GM23248 (cell line): ENCODE measurements around the gene BDNF. TPM values are rescaled to one million over a fixed set of nuclear protein-coding genes. Genes with fewer than 3 reads are reported as not detected.
A peak's percentile ranks its signal among the peaks of the same experiment; 100 is the strongest.

Experiments
- DNase-seq: peaks from one replicate; pipeline ENCODE4 v3.0.0-alpha.2; 2015
- H2AFZ ChIP-seq: fragments of 200-600 bp; sonication (generic); 2 replicates; pipeline ENCODE4 v1.6.1; 2016; ENCODE audit warnings: antibody characterized with exemption
- H3F3A ChIP-seq: fragments of 200-600 bp; sonication (generic); 2 replicates; pipeline ENCODE4 v1.6.1; 2016; ENCODE audit warnings: mild to moderate bottlenecking, antibody characterized with exemption, mixed run types; ENCODE audit not compliant: insufficient read depth
- H3K27ac ChIP-seq: fragments of 200-600 bp; sonication (generic); 2 replicates; pipeline ENCODE4 v1.5.1; 2016; ENCODE audit warnings: mild to moderate bottlenecking
- H3K27me3 ChIP-seq: fragments of 200-600 bp; sonication (generic); replicated peaks from 2 replicates; pipeline ENCODE4 v1.6.1; 2016; ENCODE audit warnings: mild to moderate bottlenecking; ENCODE audit not compliant: insufficient read depth
- H3K36me3 ChIP-seq: fragments of 200-600 bp; sonication (generic); 2 replicates; pipeline ENCODE4 v1.6.1; 2016; ENCODE audit warnings: low read depth, mild to moderate bottlenecking
- H3K4me1 ChIP-seq: fragments of 200-600 bp; sonication (generic); 2 replicates; pipeline ENCODE4 v1.6.1; 2016; ENCODE audit warnings: mild to moderate bottlenecking; ENCODE audit not compliant: insufficient read depth
- H3K4me2 ChIP-seq: fragments of 200-600 bp; sonication (generic); one replicate; pipeline ENCODE4 v1.6.1; 2016; ENCODE audit warnings: mild to moderate bottlenecking; ENCODE audit not compliant: unreplicated experiment
- H3K4me3 ChIP-seq: fragments of 200-600 bp; sonication (generic); 2 replicates; pipeline ENCODE4 v1.5.1; 2016; ENCODE audit warnings: mild to moderate bottlenecking
- H3K79me2 ChIP-seq: fragments of 200-600 bp; sonication (generic); 2 replicates; pipeline ENCODE4 v1.6.1; 2016; ENCODE audit warnings: mild to moderate bottlenecking; ENCODE audit not compliant: insufficient read depth
- H3K9ac ChIP-seq: fragments of 200-600 bp; sonication (generic); 2 replicates; pipeline ENCODE4 v1.6.1; 2016; ENCODE audit warnings: mild to moderate bottlenecking
- H3K9me2 ChIP-seq: fragments of 200-600 bp; sonication (generic); 2 replicates; pipeline ENCODE4 v1.6.1; 2016; ENCODE audit warnings: mixed run types, mild to moderate bottlenecking, moderate library complexity; ENCODE audit not compliant: insufficient read depth
- H3K9me3 ChIP-seq: fragments of 200-600 bp; sonication (generic); one replicate; pipeline ENCODE4 v1.6.1; 2017; ENCODE audit warnings: low read depth
- H4K20me1 ChIP-seq: fragments of 200-600 bp; sonication (generic); 2 replicates; pipeline ENCODE4 v1.6.0; 2016; ENCODE audit not compliant: insufficient read depth
- EZH2 ChIP-seq: fragments of 200-600 bp; sonication (generic); IDR thresholded peaks from 2 replicates; pipeline ENCODE4 v1.6.1; 2018; ENCODE audit warnings: antibody characterized with exemption, mild to moderate bottlenecking; ENCODE audit not compliant: insufficient read depth, poor library complexity, severe bottlenecking
- EZH2phosphoT487 ChIP-seq: fragments of 200-600 bp; sonication (generic); IDR thresholded peaks from 2 replicates; pipeline ENCODE4 v1.6.1; 2018; ENCODE audit warnings: antibody characterized with exemption, moderate library complexity, mild to moderate bottlenecking, low read depth; ENCODE audit not compliant: insufficient read depth
- WGBS, 2 experiments: methylation state at CpG; one replicate each; pipeline ENCODE4 v1.1.6; 2015 to 2017; ENCODE audit warnings: low lambda C conversion rate in 2 of 2, low coverage in 1 of 2; ENCODE audit errors: missing lambda C conversion rate in 2 of 2; 5-methylcytosine and 5-hydroxymethylcytosine counted together
- in situ Hi-C: fragments of 300-500 bp; cut with MboI; formaldehyde crosslinking; loops from 2 replicates; pipeline ENCODE4 v1.15.0; 2020
- polyA plus RNA-seq: library from polyadenylated mRNA; unstranded; fragments of >200 nt; fragmentation: Nextera tagmentation; extraction: Ambion mirVana; gene quantifications from 2 replicates; pipeline ENCODE4 v1.2.1, GENCODE V29; 2016
- total RNA-seq: library from RNA; depleted of rRNA; stranded (reverse); fragments of >200 nt; shearing (Covaris generic); gene quantifications from 2 replicates; pipeline ENCODE4 v1.2.3, GENCODE V29; 2014

The BDNF gene
- total and polyA plus RNA-seq, 2 experiments from 2014 or later = 58.1 to 63.6 TPM

DNA sequence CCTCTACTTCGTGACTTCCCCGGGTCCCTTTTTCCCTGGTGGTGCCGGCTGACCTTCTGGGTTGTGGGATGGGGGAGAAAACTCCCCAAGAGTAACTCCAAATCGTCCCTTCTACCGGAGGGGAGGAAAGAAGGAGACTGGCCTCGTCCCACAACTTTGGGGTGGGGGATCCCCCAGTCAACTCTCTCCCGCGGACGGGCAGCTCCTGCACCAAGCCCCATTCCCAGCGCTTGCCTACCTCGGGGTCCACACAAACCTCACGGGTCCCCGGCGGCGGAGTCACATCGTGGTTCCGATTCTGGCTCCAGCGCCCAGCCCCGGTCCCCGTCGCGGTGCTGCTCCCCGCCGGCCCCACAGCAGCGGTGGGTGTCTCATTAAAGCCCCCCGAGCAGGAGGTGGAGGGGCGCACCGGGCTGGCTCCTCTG, 317 bp downstream of the BDNF start:
- Histone ChIP-seq H3K4me1 (peaks cover 36% of the 10 kb centered on the region), H3K4me2 (peak overlapping the region; percentile 76), H3K27ac (peak overlapping the region; percentile 48), H3K9ac (peak overlapping the region; percentile 81), H3K9me2 (no peaks in the 10 kb centered on the region), H3K4me3 (peak overlapping the region; percentile 92), H3K9me3 (no peaks in the 10 kb centered on the region), H3K27me3 (no peaks in the 10 kb centered on the region), H3F3A (peaks cover 58% of the 10 kb centered on the region), H2AFZ (peak overlapping the region; percentile 66), H3K79me2 (peaks cover 59% of the 10 kb centered on the region), H3K36me3 (no peaks in the 10 kb centered on the region), H4K20me1 (no peaks in the 10 kb centered on the region)
- peak; percentile 44 for DNase-seq
- WGBS, 2 experiments = 0% methylated on average over 24 to 28 of the region's 28 CpGs
- TF ChIP-seq EZH2 = no peak
- TF ChIP-seq EZH2phosphoT487 = no peak
- in situ Hi-C loops = loop anchor here (10.0 to 25.0 kb wide), 5 partner anchors 412 to 1635 kb away; partner anchors contain the start of genes KIF18A and METTL15

GRCh38 chr11:27699242-27699925, 871 bp downstream of the BDNF start:
- TF ChIP-seq EZH2phosphoT487 (no peak), EZH2 (no peak)
- peak overlapping the region; percentile 92 for H3K4me3 ChIP-seq
- H3K9ac ChIP-seq = peak overlapping the region; percentile 81
- 1% methylated on average over 23 to 29 of the region's 30 CpGs for WGBS, 2 experiments
- no peaks in the 10 kb centered on the region for H3K36me3 ChIP-seq
- in situ Hi-C loops = loop anchor here (10.0 kb wide), 1 partner anchor 1635 kb away; no protein-coding TSS in a partner anchor
- no peaks in the 10 kb centered on the region for H3K27me3 ChIP-seq
- H2AFZ ChIP-seq = peak overlapping the region; percentile 66
- peaks cover 64% of the 10 kb centered on the region for H3K79me2 ChIP-seq
- H4K20me1 ChIP-seq = 0 out of 2 replicates have a peak, but pooled peaks cover 3% of the 10 kb centered on the region
- DNase-seq = peak; percentile 61
- H3K4me1 ChIP-seq = peaks cover 42% of the 10 kb centered on the region
- no peaks in the 10 kb centered on the region for H3K9me2 ChIP-seq
- peak overlapping the region; percentile 48 for H3K27ac ChIP-seq
- H3K4me2 ChIP-seq = peak overlapping the region; percentile 76
- no peaks in the 10 kb centered on the region for H3K9me3 ChIP-seq
- H3F3A ChIP-seq = peaks cover 63% of the 10 kb centered on the region

GRCh38 chr11:27698872-27699241, 1.4 kb downstream of the BDNF start:
- Histone ChIP-seq H2AFZ (peak overlapping the region; percentile 66), H3K36me3 (no peaks in the 10 kb centered on the region), H3K27me3 (no peaks in the 10 kb centered on the region), H3K9me2 (no peaks in the 10 kb centered on the region), H3K9ac (peak overlapping the region; percentile 81), H3F3A (peaks cover 66% of the 10 kb centered on the region), H3K4me1 (peaks cover 45% of the 10 kb centered on the region), H3K9me3 (no peaks in the 10 kb centered on the region), H3K4me3 (peak overlapping the region; percentile 92), H3K27ac (peak overlapping the region; percentile 48), H3K4me2 (peak overlapping the region; percentile 81), H3K79me2 (peaks cover 70% of the 10 kb centered on the region), H4K20me1 (0 out of 2 replicates have a peak, but pooled peaks cover 3% of the 10 kb centered on the region)
- 5 to 7% methylated on average over 14 to 18 of the region's 18 CpGs for WGBS, 2 experiments
- TF ChIP-seq EZH2phosphoT487 = no peak
- TF ChIP-seq EZH2 = no peak
- in situ Hi-C loops = loop anchor here (10.0 kb wide), 1 partner anchor 1636 kb away; no protein-coding TSS in a partner anchor
- peak; percentile 92 for DNase-seq

- peaks cover 80% of the 10 kb centered on the region for H3K79me2 ChIP-seq
- no peaks in the 10 kb centered on the region for H3K27me3 ChIP-seq
- H3F3A ChIP-seq = peaks cover 66% of the 10 kb centered on the region
- peak overlapping the region; percentile 92 for H3K4me3 ChIP-seq
- H3K9me2 ChIP-seq = no peaks in the 10 kb centered on the region
- TF ChIP-seq EZH2 (no peak), EZH2phosphoT487 (no peak)
- DNase-seq = peak; percentile 48
- H4K20me1 ChIP-seq = 0 out of 2 replicates have a peak, but pooled peaks cover 13% of the 10 kb centered on the region
- peak overlapping the region; percentile 38 for H3K27ac ChIP-seq
- H3K9ac ChIP-seq = peak overlapping the region; percentile 81
- peaks cover 7% of the 10 kb centered on the region; the same call in 1 of the 2 replicates for H3K36me3 ChIP-seq
- H3K9me3 ChIP-seq = no peaks in the 10 kb centered on the region
- in situ Hi-C loops = loop anchor here (10.0 kb wide), 1 partner anchor 1637 kb away; no protein-coding TSS in a partner anchor
- 0 out of 2 replicates have a peak overlapping the region, but pooled peaks have one; percentile 12 for H2AFZ ChIP-seq
- H3K4me1 ChIP-seq = peaks cover 52% of the 10 kb centered on the region
- 17 to 24% methylated on average over 2 of the region's 2 CpGs for WGBS, 2 experiments
- H3K4me2 ChIP-seq = peak overlapping the region; percentile 81
Measured at GRCh38 chr11:27697679-27698275, 2.5 kb downstream of the BDNF start.
